Keratinocyte (primary cell): ENCODE data around the gene LIN7B. TPM values are rescaled to one million over a fixed set of nuclear protein-coding genes. Genes with fewer than 3 reads are reported as not detected.

Experiments
- DNase-seq: peaks from one replicate; pipeline ENCODE4 v3.0.0-alpha.2; 2011; ENCODE audit warnings: low read depth, missing footprints, low spot score
- FAIRE-seq: peaks from 2 replicates; lab custom pipeline; 2011; peaks lifted over from hg19 to GRCh38; lab: Jason Lieb, UNC
- H2AFZ ChIP-seq: 2 replicates; pipeline ENCODE4 v1.6.0; 2012; ENCODE audit warnings: low read length, control low read depth, inconsistent platforms; ENCODE audit not compliant: control insufficient read depth
- H3K27ac ChIP-seq: 2 replicates; pipeline ENCODE4 v1.5.1; 2011; ENCODE audit warnings: low read length; ENCODE audit not compliant: control insufficient read depth, insufficient read depth
- H3K27me3 ChIP-seq: 3 replicates; pipeline ENCODE4 v1.6.0; 2011; ENCODE audit warnings: low read length; ENCODE audit not compliant: control insufficient read depth, insufficient read depth; ENCODE audit errors: extremely low read depth
- H3K36me3 ChIP-seq, 2 experiments: 2 replicates in 1 of 2; 3 replicates in 1 of 2; pipeline ENCODE4 v1.5.1; 2011; ENCODE audit warnings: low read length in 2 of 2, mild to moderate bottlenecking in 1 of 2; ENCODE audit not compliant: control insufficient read depth in 2 of 2, insufficient read depth in 2 of 2; ENCODE audit errors: extremely low read depth in 1 of 2
- H3K4me1 ChIP-seq: 3 replicates; pipeline ENCODE4 v1.5.1; 2011; ENCODE audit warnings: low read length; ENCODE audit not compliant: control insufficient read depth, insufficient read depth; ENCODE audit errors: extremely low read depth
- H3K4me2 ChIP-seq: 3 replicates; pipeline ENCODE4 v1.6.0; 2011; ENCODE audit warnings: low read depth, low read length; ENCODE audit not compliant: control insufficient read depth, insufficient read depth; ENCODE audit errors: extremely low read depth
- H3K4me3 ChIP-seq, 3 experiments: fragments of 200-600 bp in 1 of 3; sonication (generic) in 1 of 3; 2 replicates in 2 of 3; 3 replicates in 1 of 3; pipeline ENCODE4 v1.5.1; 2011 to 2016; ENCODE audit warnings: low read length in 3 of 3, mild to moderate bottlenecking in 3 of 3, control low read depth in 2 of 3, inconsistent platforms in 1 of 3, low read depth in 1 of 3, mixed read lengths in 1 of 3, mixed run types in 1 of 3, moderate library complexity in 1 of 3; ENCODE audit not compliant: control insufficient read depth in 2 of 3, insufficient read depth in 2 of 3; ENCODE audit errors: extremely low read depth in 1 of 3
- H3K79me2 ChIP-seq: 2 replicates; pipeline ENCODE4 v1.6.0; 2012; ENCODE audit warnings: low read length; ENCODE audit not compliant: control insufficient read depth, insufficient read depth
- H3K9ac ChIP-seq: 3 replicates; pipeline ENCODE4 v1.6.0; 2011; ENCODE audit warnings: low read length; ENCODE audit not compliant: control insufficient read depth, insufficient read depth; ENCODE audit errors: extremely low read depth
- H3K9me1 ChIP-seq: 3 replicates; pipeline ENCODE4 v1.6.0; 2011; ENCODE audit warnings: low read length; ENCODE audit not compliant: control insufficient read depth, insufficient read depth; ENCODE audit errors: extremely low read depth
- H3K9me3 ChIP-seq: 2 replicates; pipeline ENCODE4 v1.5.1; 2012; ENCODE audit warnings: low read depth, low read length; ENCODE audit not compliant: control insufficient read depth
- H4K20me1 ChIP-seq: 3 replicates; pipeline ENCODE4 v1.6.0; 2011; ENCODE audit warnings: low read length; ENCODE audit not compliant: control insufficient read depth, insufficient read depth; ENCODE audit errors: extremely low read depth
- EZH2 ChIP-seq: IDR thresholded peaks from one replicate; pipeline ENCODE4 v1.6.1; 2012; ENCODE audit warnings: inconsistent platforms, mild to moderate bottlenecking, low read length, moderate library complexity
- dilution Hi-C: fragments of 300-500 bp; cut with MboI; formaldehyde crosslinking; loops from one replicate; pipeline ENCODE4 v1.7.0; 2020; ENCODE audit warnings: low sequenced_read_pairs; ENCODE audit not compliant: extremely low pct_ligation_motif_present
- polyA plus RNA-seq, 5 experiments: library from polyadenylated mRNA; depleted of rRNA in 3 of 5; stranded (reverse) in 3 of 5; stranded (forward) in 1 of 5; unstranded in 1 of 5; fragments of >200 nt; gene quantifications; 1 replicate in 1 of 5; 2 replicates in 3 of 5; 3 replicates in 1 of 5; pipeline versions ENCODE4 v1.2.1 to v1.2.3, GENCODE V29; 2011 to 2012; ENCODE audit warnings: missing spikeins in 2 of 5, low read depth in 1 of 5, low replicate concordance in 1 of 5
- TF ChIP-seq, protein P1 (sequence below), 3 experiments: IDR thresholded peaks in 1 of 3; conservative IDR thresholded peaks in 1 of 3; optimal IDR thresholded peaks in 1 of 3; 2 replicates in 2 of 3; 3 replicates in 1 of 3; pipeline versions ENCODE3 to v1.5.1; 2011; ENCODE audit warnings: low read length in 3 of 3, mild to moderate bottlenecking in 3 of 3, moderate library complexity in 2 of 3, control low read depth in 1 of 3, inconsistent platforms in 1 of 3; ENCODE audit not compliant: insufficient read depth in 2 of 3; ENCODE audit errors: extremely low read depth in 1 of 3

Gene LIN7B
- polyA plus RNA-seq, 1 donor (not counting 4 experiments of a cell fraction or from before 2014, with no cell fraction given), result 1.6 TPM

DNA sequence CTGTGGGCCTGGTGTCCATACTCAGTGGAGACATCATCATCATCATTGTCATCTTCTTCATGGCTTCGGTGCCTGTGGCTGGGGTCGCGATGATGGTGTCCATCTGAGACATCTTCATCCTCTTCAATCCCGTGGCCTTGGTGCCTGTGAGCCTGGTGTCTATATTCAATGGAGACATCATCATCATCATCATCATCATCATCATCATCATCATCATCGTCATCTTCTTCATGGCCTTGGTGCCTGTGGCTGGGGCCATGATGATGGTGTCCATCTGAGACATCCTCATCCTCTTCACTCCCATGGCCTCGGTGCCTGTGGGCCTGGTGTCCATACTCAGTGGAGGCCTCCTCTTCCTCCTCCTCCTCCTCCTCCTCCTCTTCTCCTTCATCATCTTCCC lies 40.1 kb downstream of the LIN7B start:
- peaks cover 23% of the 10 kb centered on the region for H3K4me1 ChIP-seq
- H3K9me1 ChIP-seq, result no peaks in the 10 kb centered on the region
- H3K27me3 ChIP-seq, result no peaks in the 10 kb centered on the region
- no peak overlapping the region for H2AFZ ChIP-seq
- no peak overlapping the region for H3K4me2 ChIP-seq
- dilution Hi-C loops, result no loop called here
- no peaks in the 10 kb centered on the region for H3K36me3 ChIP-seq
- H3K79me2 ChIP-seq, result peaks cover 7% of the 10 kb centered on the region
- H3K27ac ChIP-seq, result no peak overlapping the region
- no peak overlapping the region for H3K4me3 ChIP-seq
- H3K9me3 ChIP-seq, result no peaks in the 10 kb centered on the region
- no peak for TF ChIP-seq EZH2
- TF ChIP-seq, protein P1, sequence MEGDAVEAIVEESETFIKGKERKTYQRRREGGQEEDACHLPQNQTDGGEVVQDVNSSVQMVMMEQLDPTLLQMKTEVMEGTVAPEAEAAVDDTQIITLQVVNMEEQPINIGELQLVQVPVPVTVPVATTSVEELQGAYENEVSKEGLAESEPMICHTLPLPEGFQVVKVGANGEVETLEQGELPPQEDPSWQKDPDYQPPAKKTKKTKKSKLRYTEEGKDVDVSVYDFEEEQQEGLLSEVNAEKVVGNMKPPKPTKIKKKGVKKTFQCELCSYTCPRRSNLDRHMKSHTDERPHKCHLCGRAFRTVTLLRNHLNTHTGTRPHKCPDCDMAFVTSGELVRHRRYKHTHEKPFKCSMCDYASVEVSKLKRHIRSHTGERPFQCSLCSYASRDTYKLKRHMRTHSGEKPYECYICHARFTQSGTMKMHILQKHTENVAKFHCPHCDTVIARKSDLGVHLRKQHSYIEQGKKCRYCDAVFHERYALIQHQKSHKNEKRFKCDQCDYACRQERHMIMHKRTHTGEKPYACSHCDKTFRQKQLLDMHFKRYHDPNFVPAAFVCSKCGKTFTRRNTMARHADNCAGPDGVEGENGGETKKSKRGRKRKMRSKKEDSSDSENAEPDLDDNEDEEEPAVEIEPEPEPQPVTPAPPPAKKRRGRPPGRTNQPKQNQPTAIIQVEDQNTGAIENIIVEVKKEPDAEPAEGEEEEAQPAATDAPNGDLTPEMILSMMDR (optimal IDR thresholded peaks at IDR 0.05 in 1 of 3, IDR thresholded peaks at IDR 0.05 in 1 of 3, conservative IDR thresholded peaks at IDR 0.05 in 1 of 3; ENCODE audit: extremely low read depth in 1 of 3, insufficient read depth in 2 of 3, low read length in 3 of 3), result no peak
- DNase-seq, result no peak
- H4K20me1 ChIP-seq, result no peaks in the 10 kb centered on the region
- FAIRE-seq, result no peak
- no peak overlapping the region for H3K9ac ChIP-seq

DNA sequence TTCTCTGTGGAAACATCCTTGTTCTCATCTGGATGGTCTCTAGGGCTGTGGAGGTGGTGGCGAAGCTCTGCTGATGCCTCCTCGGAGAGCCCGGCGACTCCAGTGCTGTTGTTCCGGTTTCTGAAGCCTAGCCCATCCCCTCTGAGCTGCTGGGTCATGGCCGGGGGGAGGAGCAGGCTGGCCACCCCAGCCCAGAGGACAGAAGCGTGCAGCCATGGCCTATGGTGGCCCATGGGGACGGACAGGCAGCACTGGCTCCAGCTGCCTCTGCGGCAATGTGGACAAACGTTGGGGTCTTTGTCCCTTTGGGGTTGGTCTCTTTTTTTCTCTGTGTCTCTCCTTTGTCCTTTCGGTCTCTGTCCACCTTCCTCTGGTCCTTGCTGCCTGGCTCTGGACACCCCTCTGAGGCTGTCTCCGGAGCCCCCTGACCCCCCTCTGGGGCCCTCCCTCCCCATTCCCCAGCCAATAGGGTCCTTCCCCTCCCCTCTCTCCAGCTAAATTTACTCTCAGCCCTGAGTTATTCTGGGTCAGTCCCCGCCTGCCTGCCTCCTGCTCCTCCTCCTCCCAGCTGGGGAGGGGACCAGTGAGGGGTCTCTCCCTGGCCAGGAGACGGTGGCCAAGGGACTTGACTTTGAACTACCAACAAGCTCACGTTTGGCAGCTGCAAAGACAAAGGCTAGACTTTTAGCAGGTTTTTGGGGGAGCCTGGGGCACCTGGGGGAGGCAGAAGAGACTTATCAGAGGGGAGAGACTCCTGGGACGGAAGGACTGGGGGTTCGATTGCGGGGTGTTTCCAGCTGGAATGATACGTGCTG lies 41.0 kb downstream of the LIN7B start, which contains the start of gene HRC:
HRC (minus strand) TSS at position 392 of the 815 bp plus-strand sequence; CDS start at position 233, 159 bp downstream.
- dilution Hi-C loops, result no loop called here
- no peak within 1 kb of the TSS for H3K4me2 ChIP-seq
- DNase-seq (no peak), FAIRE-seq (no peak)
- peaks cover 3 to 4% of the 10 kb centered on the region in 2 experiments for H3K36me3 ChIP-seq
- H3K4me3 ChIP-seq, result no peak within 1 kb of the TSS
- no peak within 1 kb of the TSS for H2AFZ ChIP-seq
- no peaks in the 10 kb centered on the region for H3K9me1 ChIP-seq
- H3K9ac ChIP-seq, result no peak within 1 kb of the TSS
- peaks cover 17% of the 10 kb centered on the region for H3K4me1 ChIP-seq
- no peaks in the 10 kb centered on the region for H4K20me1 ChIP-seq
- peaks cover 7% of the 10 kb centered on the region for H3K79me2 ChIP-seq
- no peak for TF ChIP-seq EZH2
- TF ChIP-seq, protein P1 (optimal IDR thresholded peaks at IDR 0.05 in 1 of 3, IDR thresholded peaks at IDR 0.05 in 1 of 3, conservative IDR thresholded peaks at IDR 0.05 in 1 of 3; ENCODE audit: extremely low read depth in 1 of 3, insufficient read depth in 2 of 3, low read length in 3 of 3), result no peak
- H3K27ac ChIP-seq, result no peak within 1 kb of the TSS
- H3K9me3 ChIP-seq, result no peaks in the 10 kb centered on the region
- no peaks in the 10 kb centered on the region for H3K27me3 ChIP-seq
